ENCODE results near the gene ATP7B.

DNA sequence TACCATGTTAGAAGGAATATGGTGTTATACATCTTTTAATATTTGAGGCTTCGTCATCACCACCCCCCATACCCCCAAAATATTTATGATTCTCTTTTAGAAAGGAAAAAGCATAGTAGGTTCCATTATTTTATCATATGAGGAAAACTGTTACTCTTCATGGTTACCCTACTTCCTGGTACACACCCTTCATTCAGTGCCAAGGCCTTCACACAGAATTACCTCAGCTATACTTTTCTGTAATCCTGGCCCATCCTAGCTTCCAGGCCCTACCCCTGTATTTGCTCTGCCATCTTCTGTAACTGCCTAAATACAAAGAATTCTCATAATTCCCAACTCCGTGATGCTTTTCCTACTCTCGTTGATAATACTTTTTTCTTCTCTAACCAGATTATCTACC, 8.9 kb upstream of the ATP7B start:
- TF ChIP-seq EP300 (IDR thresholded peaks at IDR 0.05): no peak
- TF ChIP-seq, protein P1, sequence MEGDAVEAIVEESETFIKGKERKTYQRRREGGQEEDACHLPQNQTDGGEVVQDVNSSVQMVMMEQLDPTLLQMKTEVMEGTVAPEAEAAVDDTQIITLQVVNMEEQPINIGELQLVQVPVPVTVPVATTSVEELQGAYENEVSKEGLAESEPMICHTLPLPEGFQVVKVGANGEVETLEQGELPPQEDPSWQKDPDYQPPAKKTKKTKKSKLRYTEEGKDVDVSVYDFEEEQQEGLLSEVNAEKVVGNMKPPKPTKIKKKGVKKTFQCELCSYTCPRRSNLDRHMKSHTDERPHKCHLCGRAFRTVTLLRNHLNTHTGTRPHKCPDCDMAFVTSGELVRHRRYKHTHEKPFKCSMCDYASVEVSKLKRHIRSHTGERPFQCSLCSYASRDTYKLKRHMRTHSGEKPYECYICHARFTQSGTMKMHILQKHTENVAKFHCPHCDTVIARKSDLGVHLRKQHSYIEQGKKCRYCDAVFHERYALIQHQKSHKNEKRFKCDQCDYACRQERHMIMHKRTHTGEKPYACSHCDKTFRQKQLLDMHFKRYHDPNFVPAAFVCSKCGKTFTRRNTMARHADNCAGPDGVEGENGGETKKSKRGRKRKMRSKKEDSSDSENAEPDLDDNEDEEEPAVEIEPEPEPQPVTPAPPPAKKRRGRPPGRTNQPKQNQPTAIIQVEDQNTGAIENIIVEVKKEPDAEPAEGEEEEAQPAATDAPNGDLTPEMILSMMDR (IDR thresholded peaks at IDR 0.05): no peak
- TF ChIP-seq POLR2A (IDR thresholded peaks at IDR 0.05): no peak
